Fibroblast of lung (primary cell): ENCODE measurements around the gene EMC6. TPM values are rescaled to one million over a fixed set of nuclear protein-coding genes. Genes with fewer than 3 reads are reported as not detected.

Experiments used
- DNase-seq, 2 donors: peaks; one replicate each; pipeline versions ENCODE4 v3.0.0 to v3.0.0-alpha.2; 2010; ENCODE audit warnings: low read depth in 2 of 2
- H2AFZ ChIP-seq: 2 replicates; pipeline ENCODE4 v1.5.1; 2012; ENCODE audit warnings: low read length, control low read depth, inconsistent platforms
- H3K27ac ChIP-seq: 2 replicates; pipeline ENCODE4 v1.5.1; 2011; ENCODE audit warnings: low read length, control low read depth; ENCODE audit not compliant: insufficient read depth
- H3K27me3 ChIP-seq: 2 replicates; pipeline ENCODE4 v1.5.1; 2011; ENCODE audit warnings: mild to moderate bottlenecking, low read length; ENCODE audit not compliant: control insufficient read depth, insufficient read depth
- H3K36me3 ChIP-seq: 2 replicates; pipeline ENCODE4 v1.5.1; 2011; ENCODE audit warnings: low read length; ENCODE audit not compliant: control insufficient read depth, insufficient read depth
- H3K4me1 ChIP-seq: 2 replicates; pipeline ENCODE4 v1.5.1; 2011; ENCODE audit warnings: low read length; ENCODE audit not compliant: control insufficient read depth, insufficient read depth; ENCODE audit errors: extremely low read depth
- H3K4me2 ChIP-seq: 2 replicates; pipeline ENCODE4 v1.5.1; 2011; ENCODE audit warnings: low read length, control low read depth; ENCODE audit not compliant: insufficient read depth; ENCODE audit errors: extremely low read depth
- H3K4me3 ChIP-seq, 4 experiments: fragments of 200-600 bp in 1 of 4; sonication (generic) in 1 of 4; replicated peaks in 1 of 4; 2 replicates each; pipeline ENCODE4 v1.5.1; 2011 to 2016; ENCODE audit warnings: low read length in 4 of 4, low read depth in 3 of 4, mild to moderate bottlenecking in 3 of 4, control low read depth in 2 of 4, inconsistent platforms in 1 of 4, mixed read lengths in 1 of 4; ENCODE audit not compliant: insufficient read depth in 1 of 4; ENCODE audit errors: control extremely low read depth in 1 of 4
- H3K79me2 ChIP-seq: 2 replicates; pipeline ENCODE4 v1.5.1; 2012; ENCODE audit warnings: mild to moderate bottlenecking, low read length, inconsistent platforms; ENCODE audit not compliant: control insufficient read depth, insufficient read depth
- H3K9ac ChIP-seq: 2 replicates; pipeline ENCODE4 v1.5.1; 2011; ENCODE audit warnings: mild to moderate bottlenecking, low read length, control low read depth; ENCODE audit not compliant: insufficient read depth
- H3K9me3 ChIP-seq: 2 replicates; pipeline ENCODE4 v1.5.1; 2012; ENCODE audit warnings: low read depth, low read length; ENCODE audit not compliant: control insufficient read depth, insufficient read depth
- H4K20me1 ChIP-seq: 2 replicates; pipeline ENCODE4 v1.5.1; 2011; ENCODE audit warnings: low read length; ENCODE audit not compliant: control insufficient read depth, insufficient read depth; ENCODE audit errors: extremely low read depth
- EZH2 ChIP-seq: IDR thresholded peaks from 2 replicates; pipeline ENCODE4 v1.5.1; 2012; ENCODE audit warnings: low read length, control low read depth, mild to moderate bottlenecking; ENCODE audit errors: missing control alignments
- polyA plus RNA-seq, 2 donors: library from polyadenylated mRNA; depleted of rRNA in 1 of 2; stranded (reverse) in 1 of 2; unstranded in 1 of 2; fragments of >200 nt; gene quantifications; 2 replicates each; pipeline ENCODE4 v1.2.1, GENCODE V29; 2011 to 2012; ENCODE audit warnings: missing spikeins in 1 of 2
- total RNA-seq: library from RNA; depleted of rRNA; stranded (reverse); fragments of >200 nt; gene quantifications from 2 replicates; pipeline ENCODE4 v1.2.1, GENCODE V29; 2014
- TF ChIP-seq, protein P1 (sequence below), 2 donors: IDR thresholded peaks in 1 of 2; conservative IDR thresholded peaks in 1 of 2; 1 replicate in 1 of 2; 2 replicates in 1 of 2; pipeline ENCODE4 v1.5.1; 2011 to 2012; ENCODE audit warnings: low read length in 2 of 2, control low read depth in 1 of 2, inconsistent platforms in 1 of 2, low read depth in 1 of 2, mild to moderate bottlenecking in 1 of 2

The EMC6 gene
- total and polyA plus RNA-seq, 2 donors (not counting 1 experiment from before 2014, with no cell fraction given): 15.4 to 20.6 TPM

DNA sequence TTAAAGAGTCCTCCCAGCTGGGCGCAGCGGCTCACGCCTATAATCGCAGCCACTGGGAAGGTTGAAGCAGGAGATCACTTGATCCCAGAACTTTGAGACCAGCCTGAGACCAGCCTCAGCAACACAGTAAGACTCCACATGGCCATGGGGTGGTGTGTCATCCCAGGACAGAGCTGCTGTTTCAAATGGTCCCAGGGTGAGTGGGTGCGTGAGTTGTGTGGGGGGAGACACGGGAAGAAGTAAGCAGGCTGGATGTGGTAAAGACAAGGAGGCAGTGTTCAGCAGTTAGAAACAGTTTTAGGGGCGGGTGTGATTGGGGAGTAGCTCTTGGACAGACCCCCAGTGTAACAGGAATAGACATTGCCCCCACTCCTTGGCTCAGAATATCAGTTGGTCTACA, 36.3 kb upstream of the EMC6 start:
- H3K36me3 ChIP-seq: peaks cover 4% of the 10 kb centered on the region
- no peaks in the 10 kb centered on the region for H3K27me3 ChIP-seq
- no peak overlapping the region for H3K4me2 ChIP-seq
- H2AFZ ChIP-seq: no peak overlapping the region
- H3K79me2 ChIP-seq: peaks cover 4% of the 10 kb centered on the region
- no peak overlapping the region for H3K9ac ChIP-seq
- H4K20me1 ChIP-seq: no peaks in the 10 kb centered on the region
- no peak for DNase-seq
- no peak overlapping the region for H3K27ac ChIP-seq
- no peaks in the 10 kb centered on the region for H3K9me3 ChIP-seq
- no peaks in the 10 kb centered on the region for H3K4me1 ChIP-seq
- no peak overlapping the region for H3K4me3 ChIP-seq
- no peak for TF ChIP-seq EZH2

DNA sequence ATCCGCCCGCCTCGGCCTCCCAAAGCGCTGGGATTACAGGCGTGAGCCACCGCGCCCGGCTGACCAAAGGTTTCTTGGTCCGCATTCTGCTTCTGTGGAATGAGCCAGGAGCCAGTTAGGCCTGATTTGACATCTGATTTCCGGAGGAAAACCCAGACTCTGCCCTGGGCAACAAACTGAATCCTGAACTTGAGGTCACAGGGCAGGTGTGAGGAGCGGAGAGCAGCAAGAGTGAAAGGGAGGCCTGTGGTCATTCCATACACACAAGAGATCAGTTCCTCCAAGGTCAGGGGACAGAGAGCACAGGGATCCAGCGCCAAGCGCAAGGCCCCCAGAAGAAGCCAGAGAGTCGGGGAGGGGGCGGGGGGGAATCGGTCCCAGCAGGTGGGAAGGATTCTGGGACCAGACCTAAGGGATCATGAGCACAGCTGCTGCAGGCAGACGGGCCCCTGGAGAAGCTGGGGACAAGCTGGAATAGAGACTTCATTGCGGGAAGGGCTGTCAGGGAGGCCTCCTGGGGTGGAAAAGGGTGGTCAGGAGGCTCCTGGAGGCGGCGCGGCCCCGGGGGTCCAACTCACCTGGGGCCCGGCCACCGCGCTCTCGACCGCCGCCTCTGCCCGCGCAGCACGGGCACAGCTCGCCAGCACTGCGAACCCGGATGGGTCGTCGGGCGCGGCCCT, 33.0 kb upstream of the EMC6 start:
- H3K79me2 ChIP-seq: peaks cover 4% of the 10 kb centered on the region
- H3K9me3 ChIP-seq: no peaks in the 10 kb centered on the region
- peaks cover 1% of the 10 kb centered on the region for H3K36me3 ChIP-seq
- H3K4me3 ChIP-seq: peak overlapping the region; percentile 65 to 98 (median 76)
- TF ChIP-seq EZH2: no peak
- TF ChIP-seq, protein P1, sequence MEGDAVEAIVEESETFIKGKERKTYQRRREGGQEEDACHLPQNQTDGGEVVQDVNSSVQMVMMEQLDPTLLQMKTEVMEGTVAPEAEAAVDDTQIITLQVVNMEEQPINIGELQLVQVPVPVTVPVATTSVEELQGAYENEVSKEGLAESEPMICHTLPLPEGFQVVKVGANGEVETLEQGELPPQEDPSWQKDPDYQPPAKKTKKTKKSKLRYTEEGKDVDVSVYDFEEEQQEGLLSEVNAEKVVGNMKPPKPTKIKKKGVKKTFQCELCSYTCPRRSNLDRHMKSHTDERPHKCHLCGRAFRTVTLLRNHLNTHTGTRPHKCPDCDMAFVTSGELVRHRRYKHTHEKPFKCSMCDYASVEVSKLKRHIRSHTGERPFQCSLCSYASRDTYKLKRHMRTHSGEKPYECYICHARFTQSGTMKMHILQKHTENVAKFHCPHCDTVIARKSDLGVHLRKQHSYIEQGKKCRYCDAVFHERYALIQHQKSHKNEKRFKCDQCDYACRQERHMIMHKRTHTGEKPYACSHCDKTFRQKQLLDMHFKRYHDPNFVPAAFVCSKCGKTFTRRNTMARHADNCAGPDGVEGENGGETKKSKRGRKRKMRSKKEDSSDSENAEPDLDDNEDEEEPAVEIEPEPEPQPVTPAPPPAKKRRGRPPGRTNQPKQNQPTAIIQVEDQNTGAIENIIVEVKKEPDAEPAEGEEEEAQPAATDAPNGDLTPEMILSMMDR (conservative IDR thresholded peaks at IDR 0.05 in 1 of 2, IDR thresholded peaks at IDR 0.05 in 1 of 2; ENCODE audit: low read depth in 1 of 2, low read length in 2 of 2): no peak
- no peaks in the 10 kb centered on the region for H3K27me3 ChIP-seq
- no peaks in the 10 kb centered on the region for H4K20me1 ChIP-seq
- peak overlapping the region; percentile 82 for H2AFZ ChIP-seq
- no peak overlapping the region for H3K27ac ChIP-seq
- peak overlapping the region; percentile 69 for H3K4me2 ChIP-seq
- no peaks in the 10 kb centered on the region for H3K4me1 ChIP-seq
- H3K9ac ChIP-seq: peak overlapping the region; percentile 68
- DNase-seq: no peak

DNA sequence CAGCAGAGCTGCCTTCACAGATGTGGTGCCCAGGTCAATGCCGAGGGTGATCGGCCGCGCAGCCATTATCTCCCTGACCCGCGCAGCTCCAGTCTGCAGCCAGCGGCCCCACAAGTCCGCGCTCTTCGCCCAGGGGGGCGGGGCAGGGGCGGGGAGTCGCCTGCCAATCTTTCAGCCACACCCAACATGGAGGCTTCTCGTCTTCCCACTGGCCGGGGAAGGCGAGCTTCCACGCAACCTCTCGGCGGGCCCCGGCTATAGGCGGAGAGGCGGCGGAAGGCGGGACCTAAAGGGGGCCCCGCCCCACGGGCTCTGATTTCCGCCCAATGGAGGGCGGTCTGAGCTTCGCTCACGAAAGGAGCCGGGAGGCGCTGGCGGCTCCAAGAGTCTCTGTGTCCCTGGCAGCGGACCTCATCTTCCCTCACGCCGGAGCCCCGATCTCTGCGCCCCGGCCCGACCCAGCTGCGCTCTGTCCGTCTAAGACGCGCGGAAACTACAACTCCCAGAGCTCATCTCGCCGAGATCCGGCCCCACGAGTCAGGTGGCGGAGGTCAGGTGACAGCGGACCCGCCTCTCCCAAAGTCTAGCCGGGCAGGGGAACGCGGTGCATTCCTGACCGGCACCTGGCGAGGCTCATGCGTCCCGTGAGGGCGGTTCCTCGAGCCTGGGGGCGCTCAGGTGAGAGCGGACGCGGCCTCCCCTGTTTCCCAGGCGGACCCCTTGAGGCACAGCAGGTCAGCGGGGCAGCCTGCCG, 32.3 kb upstream of the EMC6 start, which contains the start of the genes CTNS and SHPK:
Gene CTNS, plus strand, starts transcription at position 607 of the 754 bp plus-strand sequence. CDS start 3,447 bp downstream, outside the sequence.
Gene SHPK, minus strand, starts transcription at position 97 of the 754 bp plus-strand sequence. Its CDS starts 31 bp downstream, at position 66.
- H3K27ac ChIP-seq: peak within 1 kb of the TSS; percentile 88
- H3K36me3 ChIP-seq: peaks cover 1% of the 10 kb centered on the region
- peaks cover 4% of the 10 kb centered on the region for H3K79me2 ChIP-seq
- H3K27me3 ChIP-seq: no peaks in the 10 kb centered on the region
- H2AFZ ChIP-seq: peak within 1 kb of the TSS; percentile 82
- H3K4me1 ChIP-seq: no peaks in the 10 kb centered on the region
- TF ChIP-seq EZH2: no peak
- TF ChIP-seq, protein P1 (conservative IDR thresholded peaks at IDR 0.05 in 1 of 2, IDR thresholded peaks at IDR 0.05 in 1 of 2; ENCODE audit: low read depth in 1 of 2, low read length in 2 of 2): no peak
- H4K20me1 ChIP-seq: no peaks in the 10 kb centered on the region
- H3K4me2 ChIP-seq: peak within 1 kb of the TSS; percentile 83
- peak; percentile 94 to 95 for DNase-seq
- H3K9ac ChIP-seq: peak within 1 kb of the TSS; percentile 81
- H3K4me3 ChIP-seq: peak within 1 kb of the TSS; percentile 65 to 98 (median 76)
- H3K9me3 ChIP-seq: no peaks in the 10 kb centered on the region
